HG03432 (cell line): ENCODE measurements around the gene NAV2.
"Not testable (repeated sequence)": the region's sequence is repeated elsewhere in the genome, so short reads cannot be mapped to it uniquely, and the experiment has no call there.

Source experiments
- ATAC-seq: cut with Tn5 transposase; IDR thresholded peaks from one replicate; pipeline ENCODE4 v1.9.1; 2021; ENCODE audit warnings: mild to moderate bottlenecking, moderate library complexity; ENCODE audit not compliant: unreplicated experiment

NAV2 gene

DNA sequence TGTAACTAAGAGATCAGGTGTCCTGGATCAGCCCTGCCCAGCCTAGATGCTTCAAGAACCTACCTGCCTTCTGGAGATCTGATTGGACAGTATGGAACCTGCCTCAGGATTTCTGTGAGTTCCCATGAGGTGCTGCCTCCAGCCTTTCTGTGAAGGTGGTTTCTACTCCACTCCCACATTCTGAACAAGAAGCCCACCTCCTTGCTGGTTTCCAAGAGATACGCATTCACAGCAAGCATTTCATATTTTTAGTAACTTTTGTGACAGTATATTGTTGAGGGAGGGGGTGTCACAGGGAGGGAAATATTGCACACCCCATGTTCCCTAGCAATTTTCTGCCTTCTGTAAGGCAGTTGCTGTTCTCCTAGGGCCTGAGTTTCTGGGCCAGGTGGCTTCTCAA is 204.4 kb downstream of the NAV2 start:
- no peak for ATAC-seq

DNA sequence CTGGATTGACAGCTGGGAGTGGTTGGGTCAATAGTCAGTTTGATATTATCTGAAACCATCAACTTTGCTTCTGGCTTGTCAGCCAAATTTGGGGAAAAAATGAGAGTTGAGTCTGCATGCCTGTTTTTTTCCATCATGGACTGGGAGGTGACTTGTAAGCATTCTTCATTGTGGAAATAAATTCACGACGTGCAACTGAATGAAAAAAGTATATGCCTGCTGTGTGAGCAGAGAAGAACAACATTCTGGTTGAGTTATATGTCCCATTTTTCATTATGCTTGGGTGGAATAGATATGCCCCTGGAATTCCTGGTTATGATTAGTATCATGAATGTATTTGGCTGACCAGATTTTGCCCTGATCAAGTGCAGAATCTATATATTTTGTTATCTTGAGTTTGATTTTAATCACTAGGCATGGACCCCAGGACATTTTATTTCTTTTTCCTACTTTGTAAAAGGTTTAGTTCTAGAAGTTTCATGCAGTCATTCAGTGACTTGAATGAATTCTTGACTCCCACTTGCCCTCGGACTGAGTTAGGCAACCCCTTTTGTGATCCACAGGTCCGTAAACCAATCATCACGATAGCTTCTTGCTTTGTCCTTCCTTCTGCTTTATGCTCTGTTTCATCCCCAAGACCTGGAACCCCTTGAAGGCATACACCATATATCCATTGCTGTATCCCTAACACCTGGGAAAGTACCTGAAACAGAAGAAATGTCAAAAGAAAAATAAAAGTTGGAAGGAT is 205.8 kb downstream of the NAV2 start:
- no peak for ATAC-seq

DNA sequence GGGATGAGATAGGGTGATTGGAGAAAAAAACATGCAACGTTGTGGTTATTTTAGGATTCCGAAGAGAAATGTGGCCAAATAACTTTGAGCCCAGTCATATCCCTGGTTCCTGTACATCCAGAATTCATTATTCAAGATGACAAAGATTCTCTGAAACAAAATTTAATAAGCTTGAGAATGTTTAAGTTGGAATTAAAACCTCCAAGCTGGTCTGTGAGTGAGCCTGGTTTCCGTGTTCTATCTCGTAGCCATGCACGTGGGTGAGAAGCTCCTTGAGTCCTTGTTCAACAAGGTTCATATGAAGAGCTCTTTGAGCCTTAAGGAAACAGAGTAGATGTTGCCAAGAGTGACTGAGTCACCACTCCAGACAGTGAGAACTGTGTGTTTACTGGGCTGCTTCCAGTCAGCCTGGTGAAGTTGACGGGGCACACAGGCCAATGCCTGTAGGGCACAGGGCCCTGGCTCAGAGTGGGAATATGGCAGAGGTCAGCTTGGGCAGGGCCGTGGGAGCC is 206.5 kb downstream of the NAV2 start:
- ATAC-seq = no peak

DNA sequence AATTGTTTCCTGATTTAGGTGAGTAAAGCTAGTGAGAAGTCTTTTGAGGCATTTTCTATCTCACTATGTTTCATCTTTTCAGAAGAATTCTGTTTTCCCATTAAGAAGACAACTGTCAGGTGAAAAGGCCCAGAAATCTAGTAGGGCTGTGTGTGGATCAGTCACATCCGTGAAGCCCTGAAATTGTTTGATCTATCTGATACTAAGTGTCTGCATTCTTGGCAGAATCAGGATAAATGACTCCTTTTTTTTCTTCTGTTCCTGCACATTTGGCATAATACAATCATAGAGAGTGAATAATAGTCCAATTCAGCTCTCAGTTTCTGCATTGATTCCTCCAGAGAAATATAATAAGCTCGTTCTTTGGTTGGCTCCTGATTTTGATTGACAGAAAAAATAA is 208.3 kb downstream of the NAV2 start:
- no peak for ATAC-seq

DNA sequence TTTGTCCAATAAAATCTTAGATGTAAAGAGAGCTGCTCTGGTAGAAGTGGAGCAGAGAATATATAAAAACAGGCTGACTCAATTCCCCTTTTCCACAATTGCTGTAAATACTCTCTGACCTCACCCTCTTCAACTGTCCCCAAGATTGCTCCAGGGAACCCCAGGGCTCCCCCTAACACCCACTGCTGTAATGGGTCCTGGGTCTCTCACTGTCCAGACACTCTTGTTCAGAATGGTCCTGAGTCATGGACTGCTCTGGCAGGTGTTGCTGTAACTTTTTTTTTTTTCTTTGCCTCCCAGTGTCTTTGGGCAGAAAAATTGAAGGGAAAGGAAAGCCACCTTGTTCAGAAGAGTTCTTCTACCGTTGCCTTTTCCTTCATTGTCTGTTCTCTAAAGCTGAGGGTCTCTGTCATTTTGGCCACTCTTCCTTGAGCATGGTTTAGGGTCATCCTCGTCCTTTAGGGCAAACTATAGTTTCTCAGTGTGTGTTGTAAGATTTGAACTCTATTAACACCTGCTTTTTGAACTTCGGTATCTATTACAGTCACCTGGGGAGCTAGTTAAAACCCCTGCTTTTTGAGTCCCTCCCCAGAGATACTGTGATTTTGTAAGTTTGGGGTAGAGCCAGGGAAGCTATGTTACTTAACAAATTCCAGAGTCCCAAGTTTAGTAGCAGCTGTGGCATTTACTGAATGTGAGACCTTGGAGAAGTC is 209.5 kb downstream of the NAV2 start:
- ATAC-seq = no peak

DNA sequence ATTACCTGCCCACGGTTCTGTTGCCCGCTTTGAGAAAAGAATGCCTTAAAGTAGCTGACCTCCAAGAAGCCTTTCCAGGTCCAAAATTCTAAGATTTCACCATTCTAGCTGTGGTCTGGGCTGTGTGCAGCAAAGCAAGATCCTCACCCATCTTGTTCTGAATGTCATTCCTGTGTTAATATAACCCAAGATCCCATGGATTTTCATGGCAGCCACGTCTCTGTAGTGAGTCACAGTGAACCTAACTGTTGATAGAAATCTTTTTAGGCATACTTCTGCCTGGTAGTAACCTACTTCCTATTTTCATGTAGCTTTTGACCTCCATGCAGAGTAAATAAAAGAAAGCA is 210.0 kb downstream of the NAV2 start:
- ATAC-seq = no peak

DNA sequence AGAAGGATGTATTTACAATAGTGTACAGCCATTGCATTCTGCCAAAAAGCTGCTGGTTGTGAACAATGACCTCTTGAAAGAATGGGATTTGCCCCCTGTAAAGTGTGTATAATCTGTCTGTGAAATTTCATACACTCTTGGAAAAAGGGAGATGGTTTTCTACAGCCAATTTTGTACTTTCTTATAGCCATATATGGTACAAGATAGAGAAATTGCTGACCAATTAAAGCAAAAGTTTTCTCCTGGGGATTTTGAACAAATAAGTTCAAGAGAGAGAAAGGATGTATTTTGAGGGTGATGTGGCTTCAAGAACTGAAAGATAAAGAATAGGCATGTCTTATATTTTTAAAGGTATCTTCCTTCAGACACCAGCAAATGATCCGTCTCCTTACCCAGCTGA is 211.0 kb downstream of the NAV2 start:
- no peak for ATAC-seq

DNA sequence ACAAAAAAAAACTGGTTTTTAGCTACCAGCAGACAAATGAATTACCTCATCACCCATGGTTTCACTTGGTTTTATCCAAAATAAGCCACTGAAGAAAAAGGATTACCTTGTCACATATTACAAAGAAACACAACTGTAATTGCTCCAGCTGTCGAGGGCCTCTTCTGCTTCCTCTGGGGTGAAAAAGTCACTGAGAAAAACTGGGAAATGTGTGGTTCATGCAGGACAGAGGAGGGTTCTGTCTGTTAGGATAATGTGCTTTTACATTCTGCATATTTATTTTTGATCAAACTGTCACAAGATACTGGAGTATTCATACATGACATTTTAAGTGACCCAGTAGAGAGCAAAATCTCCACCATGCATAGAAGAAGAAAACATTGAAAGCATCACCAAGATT is 211.7 kb downstream of the NAV2 start:
- ATAC-seq = no peak

DNA sequence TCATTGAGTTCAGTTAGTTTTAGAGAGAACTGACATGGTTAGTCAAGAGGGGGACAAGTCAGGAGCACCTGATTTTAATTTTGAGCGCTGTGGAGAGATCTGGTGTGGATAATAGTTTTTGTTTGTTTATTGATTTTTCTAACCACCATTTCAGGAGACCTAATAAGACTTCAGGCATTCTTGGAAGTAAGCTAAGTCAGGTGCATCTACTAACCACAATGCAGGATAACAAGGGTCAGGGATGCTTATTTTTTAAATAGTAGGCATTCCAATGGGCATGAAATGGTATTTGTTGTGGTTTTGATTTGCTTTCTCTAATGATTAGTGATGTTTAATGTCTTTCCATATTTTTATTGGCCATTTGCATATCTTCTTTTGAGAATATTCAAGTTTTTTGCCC is 212.1 kb downstream of the NAV2 start:
- ATAC-seq = no peak

DNA sequence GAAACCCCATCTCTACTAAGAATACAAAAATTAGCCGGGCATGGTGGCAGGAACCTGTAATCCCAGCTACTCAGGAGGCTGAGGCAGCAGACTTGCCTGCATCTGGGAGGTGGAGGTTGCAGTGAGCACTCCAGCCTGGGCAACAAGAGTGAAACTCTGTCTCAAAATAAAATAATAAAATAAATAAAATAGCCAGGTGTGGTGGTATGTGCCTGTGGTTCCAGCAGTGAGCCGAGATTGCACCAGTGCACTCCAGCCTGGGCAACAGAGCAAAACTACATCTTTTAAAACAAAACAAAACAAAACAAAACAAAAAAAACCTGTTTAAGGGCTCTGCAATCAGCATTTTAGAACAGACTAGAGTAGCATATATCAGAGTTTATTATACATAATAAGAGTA is 214.8 kb downstream of the NAV2 start:
- ATAC-seq = not testable (repeated sequence)

DNA sequence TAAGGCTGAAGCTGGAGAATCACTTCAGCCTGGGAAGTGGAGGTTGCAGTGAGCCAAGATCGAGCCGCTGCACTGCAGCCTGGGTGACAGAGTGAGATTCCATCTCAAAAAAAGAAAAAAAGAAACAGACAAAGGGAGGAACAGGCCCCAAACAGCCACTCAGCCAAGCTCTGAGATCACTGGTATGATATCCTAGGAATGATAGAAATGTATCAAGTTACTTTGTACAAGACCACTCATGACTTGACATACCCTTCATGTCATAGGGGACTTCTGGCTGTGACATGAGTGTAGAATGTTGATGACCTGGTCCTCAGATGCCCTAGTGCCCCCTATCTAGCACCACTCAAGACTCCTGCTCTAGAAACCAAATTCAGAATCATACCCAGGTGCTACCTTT is 216.5 kb downstream of the NAV2 start:
- no peak for ATAC-seq

DNA sequence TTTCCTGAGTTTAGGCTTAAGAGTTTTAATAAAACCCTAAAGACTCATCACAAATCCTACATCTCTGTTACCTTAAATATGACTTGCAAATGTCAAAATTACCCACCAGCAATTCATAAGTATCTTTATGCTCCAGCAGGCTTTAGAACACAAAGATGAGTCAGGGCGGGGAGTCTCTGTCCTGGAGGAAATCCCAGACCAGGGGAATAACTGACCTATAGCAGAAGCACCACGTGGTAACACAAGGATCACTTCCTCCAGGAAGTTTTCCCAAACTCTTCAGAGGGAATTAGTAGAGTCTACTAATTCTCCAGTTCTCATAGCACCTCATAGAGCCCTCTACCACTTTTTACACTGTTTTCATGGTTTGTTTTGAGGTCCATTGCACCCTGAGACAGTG is 217.0 kb downstream of the NAV2 start:
- ATAC-seq = no peak

DNA sequence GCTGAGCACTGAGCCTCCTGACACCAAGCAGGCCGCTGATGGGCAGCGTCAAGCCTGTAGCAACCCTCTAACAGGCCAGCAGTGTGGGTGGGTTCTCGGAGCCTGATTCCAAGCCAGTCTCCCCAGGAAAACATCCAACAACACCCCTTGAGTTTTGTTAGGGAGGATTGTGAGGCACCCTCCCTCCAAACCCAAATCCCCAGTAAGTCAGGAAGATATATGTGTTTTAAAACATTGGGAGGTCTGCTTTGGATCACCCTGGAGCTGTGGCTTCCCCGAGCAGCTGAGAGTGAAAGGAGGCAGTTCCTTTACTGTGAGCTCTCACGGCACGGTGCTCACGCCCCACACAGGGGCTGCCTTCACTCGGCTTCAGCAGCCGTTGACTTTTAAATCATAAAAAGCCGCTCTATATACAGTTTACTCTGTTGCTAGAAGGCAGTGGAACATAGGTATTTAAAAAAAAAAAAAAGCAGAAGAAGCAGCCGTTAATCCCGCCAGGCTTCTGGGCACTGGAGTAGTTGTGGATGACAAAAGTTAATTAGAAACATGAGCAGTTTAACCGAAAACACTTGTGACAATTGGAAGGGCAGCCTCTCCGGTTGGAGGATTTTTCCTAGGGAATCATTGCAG is 218.6 kb downstream of the NAV2 start:
- ATAC-seq = no peak

DNA sequence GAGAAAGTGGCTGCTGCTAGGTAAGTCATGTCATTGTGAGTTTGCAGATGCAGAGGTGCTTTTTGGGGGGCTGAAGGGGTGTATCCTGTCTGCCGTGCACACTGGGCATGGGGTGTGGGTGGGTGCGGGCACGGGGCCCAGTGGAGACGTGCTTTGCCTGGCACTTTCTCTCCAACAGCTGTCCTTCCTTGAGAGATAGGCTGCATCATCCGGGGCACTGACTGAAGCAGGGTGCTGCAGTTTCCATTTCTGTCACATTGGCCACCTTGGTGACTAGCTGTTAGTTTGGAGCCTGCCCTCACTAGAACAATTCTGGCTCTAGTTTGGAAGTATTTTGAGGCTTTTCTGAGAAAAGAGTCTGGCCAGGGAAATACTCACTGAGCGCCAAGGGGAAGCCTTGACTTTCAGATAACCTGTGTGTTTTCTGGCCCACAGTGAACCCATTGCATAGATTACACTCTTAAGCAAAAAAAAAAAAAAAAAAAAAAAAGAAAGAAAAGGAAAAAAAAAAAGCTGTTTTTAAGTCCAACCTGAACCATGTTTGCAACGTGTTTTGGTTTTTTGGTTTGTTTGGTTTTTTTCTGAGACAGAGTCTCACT is 219.2 kb downstream of the NAV2 start:
- no peak for ATAC-seq

DNA sequence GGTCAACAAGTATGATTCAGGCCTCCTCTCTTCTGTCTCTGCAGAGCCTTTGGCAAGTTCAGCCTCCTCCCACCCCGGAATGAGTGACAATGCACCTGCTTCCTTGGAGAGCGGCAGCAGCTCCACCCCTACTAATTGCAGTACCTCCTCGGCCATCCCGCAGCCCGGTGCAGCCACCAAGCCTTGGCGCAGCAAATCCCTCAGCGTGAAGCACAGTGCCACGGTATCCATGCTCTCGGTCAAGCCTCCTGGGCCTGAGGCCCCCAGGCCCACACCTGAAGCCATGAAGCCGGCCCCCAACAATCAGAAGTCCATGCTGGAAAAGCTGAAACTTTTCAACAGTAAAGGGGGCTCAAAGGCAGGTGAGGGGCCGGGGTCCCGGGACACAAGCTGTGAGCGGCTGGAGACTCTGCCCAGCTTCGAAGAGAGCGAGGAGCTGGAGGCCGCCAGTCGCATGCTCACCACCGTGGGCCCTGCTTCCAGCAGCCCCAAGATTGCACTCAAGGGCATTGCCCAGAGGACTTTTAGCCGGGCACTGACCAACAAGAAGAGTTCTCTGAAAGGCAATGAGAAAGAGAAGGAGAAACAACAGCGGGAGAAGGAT is 220.6 kb downstream of the NAV2 start:
- ATAC-seq = no peak

DNA sequence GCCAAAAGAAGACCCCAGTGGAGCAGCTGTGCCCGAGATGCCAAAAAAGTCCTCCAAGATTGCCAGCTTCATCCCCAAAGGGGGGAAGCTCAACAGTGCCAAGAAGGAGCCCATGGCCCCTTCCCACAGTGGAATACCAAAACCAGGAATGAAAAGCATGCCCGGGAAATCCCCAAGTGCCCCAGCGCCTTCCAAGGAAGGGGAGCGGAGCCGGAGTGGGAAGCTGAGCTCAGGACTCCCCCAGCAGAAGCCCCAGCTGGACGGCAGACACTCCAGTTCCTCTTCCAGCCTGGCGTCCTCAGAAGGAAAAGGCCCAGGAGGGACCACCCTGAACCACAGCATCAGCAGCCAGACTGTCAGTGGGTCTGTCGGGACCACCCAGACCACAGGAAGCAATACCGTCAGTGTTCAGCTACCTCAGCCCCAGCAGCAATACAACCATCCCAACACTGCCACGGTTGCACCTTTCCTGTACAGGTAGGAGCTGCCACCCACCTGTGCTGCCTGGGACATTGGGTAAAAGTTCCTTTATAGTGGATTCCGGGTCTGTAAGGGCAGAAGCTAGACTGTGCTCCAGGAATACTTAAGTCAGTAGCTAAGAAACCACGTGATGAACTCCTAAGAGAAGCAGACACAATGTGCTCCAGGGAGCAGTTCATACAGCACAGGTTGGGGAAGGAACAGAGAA is 221.3 kb downstream of the NAV2 start:
- ATAC-seq = no peak

DNA sequence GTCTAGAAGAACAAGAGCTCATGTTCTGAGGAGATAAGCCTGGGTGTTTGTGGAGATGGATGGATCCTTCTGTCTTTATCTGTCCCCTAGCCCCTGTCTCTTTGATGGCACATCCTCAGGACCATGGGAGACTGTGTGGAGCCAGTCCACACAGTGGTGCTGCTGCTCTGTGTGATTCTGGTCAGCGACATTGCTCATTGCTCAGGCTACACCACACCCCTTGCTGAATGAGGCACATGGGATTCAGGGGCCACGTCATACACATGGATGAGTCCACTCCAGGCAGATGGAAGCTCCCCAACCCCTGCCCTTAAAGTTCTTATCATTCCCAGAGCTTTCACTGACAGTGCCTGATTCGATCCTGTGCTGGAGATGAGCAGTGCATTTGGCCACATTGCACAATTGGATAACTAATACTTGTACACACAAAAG is 222.2 kb downstream of the NAV2 start:
- no peak for ATAC-seq

DNA sequence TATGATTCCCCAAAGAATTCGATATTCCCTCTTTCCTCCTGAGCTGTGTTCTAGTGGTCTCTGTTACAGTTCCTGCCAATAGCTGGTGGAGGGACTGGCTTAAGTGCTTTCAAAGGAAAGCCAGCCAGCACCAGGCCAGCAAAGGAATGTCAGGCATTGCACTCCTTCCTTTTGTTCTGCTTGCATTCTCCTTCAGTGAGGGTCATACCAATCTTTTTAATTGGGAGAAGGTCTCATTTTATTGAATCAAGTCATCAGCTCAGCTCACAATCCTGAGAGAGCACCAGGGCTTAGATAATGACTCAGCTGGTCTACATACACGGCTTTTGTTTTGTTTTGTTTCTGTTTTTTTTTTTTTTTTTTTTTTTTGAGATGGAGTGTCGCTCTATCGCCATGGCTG is 222.9 kb downstream of the NAV2 start:
- no peak for ATAC-seq

DNA sequence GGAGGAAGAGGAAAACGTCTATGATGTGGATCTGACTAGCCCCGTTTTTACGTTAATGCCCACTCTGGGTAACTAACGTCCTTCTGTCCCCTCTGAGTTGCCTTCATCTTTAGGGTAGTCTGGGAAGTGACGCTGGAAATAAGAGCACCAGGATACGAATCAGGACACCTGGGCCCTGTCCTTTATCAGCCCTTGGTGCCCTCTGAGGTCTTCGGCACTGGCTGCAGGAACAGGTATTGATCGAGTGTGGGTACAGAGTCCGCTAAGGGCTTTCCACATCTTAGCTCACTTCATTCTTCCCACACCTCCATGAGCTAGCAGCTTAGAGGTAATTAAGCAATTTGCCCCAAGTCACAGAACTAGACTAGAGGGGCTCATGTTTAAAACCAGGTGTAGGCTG is 223.8 kb downstream of the NAV2 start:
- no peak for ATAC-seq

DNA sequence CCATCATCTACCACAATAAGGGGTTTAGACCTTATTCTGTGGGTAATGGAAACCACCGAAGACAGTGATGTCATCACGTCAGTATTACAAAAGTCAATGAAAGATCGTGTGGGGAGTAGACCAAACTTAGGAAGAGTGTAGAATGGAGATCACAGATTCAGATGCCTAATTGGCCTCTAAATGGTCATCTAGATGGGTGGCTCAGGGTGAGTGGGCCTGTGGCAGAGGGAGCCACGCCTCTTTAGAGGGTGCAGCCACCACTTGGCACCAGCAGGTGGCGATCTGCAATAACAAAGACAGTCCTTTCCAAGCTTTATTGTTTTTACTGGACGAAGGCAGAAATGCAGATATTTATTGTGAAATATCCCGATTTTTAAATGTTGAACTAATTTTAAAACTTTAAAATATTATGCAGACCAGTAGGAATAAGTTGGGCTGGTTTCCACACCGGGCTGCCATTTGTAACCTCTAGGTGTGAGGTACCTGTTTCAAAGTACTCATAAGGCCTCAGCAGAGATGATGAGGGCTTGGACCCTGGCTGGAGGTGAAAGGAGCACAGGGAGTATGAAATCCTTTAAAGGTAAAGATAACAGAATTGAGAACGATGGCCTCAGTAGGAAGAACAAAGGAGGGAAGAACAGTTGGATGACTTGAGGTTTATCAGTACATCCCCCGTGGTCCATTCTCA is 225.7 kb downstream of the NAV2 start:
- ATAC-seq = peak; percentile 79
